OCI-LY1 (cell line): ENCODE results near the gene NOL6.

Experiments
- CTCF ChIP-seq: fragments of 200-600 bp; sonication (generic), shearing (Covaris generic); IDR thresholded peaks from 2 replicates; pipeline ENCODE4 v1.5.1; 2017; ENCODE audit warnings: mild to moderate bottlenecking, antibody characterized with exemption, low read length, moderate library complexity, mixed read lengths
- EZH2 ChIP-seq: fragments of 200-600 bp; sonication (generic), shearing (Covaris generic); IDR thresholded peaks from 2 replicates; pipeline ENCODE4 v1.8.0; 2017; ENCODE audit warnings: borderline replicate concordance, mixed run types, mild to moderate bottlenecking, antibody characterized with exemption, low read length, moderate library complexity, mixed read lengths

DNA sequence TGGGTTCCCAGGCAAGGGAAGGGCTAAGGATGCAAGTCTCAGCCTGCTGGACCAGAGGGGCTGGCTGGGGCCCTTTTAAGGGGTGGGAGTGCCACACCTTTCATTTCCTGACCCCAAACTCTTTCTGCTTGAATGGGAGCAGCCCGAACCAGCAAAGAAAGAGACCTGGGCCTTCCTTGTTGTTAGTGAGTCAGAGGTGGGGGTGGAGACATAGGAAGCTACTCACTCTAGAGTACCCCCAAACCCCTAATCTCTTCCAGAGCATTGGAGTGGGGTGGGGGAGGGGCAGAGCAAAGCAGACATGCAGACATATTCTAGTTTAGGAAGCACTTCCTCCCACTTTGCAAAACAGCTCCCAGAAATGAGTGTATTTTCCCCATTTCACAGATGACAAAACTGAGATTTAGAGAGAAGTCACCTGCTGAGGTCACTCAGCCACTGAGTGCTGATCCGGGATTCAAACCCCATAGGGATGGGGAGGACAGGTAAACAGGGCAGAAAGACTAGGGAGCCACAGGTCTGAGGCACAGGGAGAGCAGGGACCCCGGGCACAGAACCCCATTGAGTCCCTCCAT lies 20.4 kb downstream of the NOL6 start:
- TF ChIP-seq CTCF = no peak
- TF ChIP-seq EZH2 = no peak
